ENCODE data around the gene TIE1. TPM values are rescaled to one million over a fixed set of nuclear protein-coding genes. Genes with fewer than 3 reads are reported as not detected.
A peak's percentile ranks its signal among the peaks of the same experiment; 100 is the strongest.

Gene TIE1
- total RNA-seq, 6 experiments from 2014 or later = 5.8 to 12.2 (median 8.0) TPM

- intact Hi-C loops (cut with DNase I) = no loop called here
- Histone ChIP-seq H3K4me1 (peaks cover 0 to 14% (median 6%) of the 10 kb centered on the region in 4 donors), H3K27ac (no peak overlapping the region), H3K9me3 (no peaks in the 10 kb centered on the region), H3K4me3 (no peak overlapping the region), H3K36me3 (peaks cover 0 to 34% (median 11%) of the 10 kb centered on the region in 4 donors), H3K27me3 (no peaks in the 10 kb centered on the region)
- ATAC-seq = no peak
- TF ChIP-seq POLR2A (IDR thresholded peaks at IDR 0.05) = no peak
- TF ChIP-seq, protein P1, sequence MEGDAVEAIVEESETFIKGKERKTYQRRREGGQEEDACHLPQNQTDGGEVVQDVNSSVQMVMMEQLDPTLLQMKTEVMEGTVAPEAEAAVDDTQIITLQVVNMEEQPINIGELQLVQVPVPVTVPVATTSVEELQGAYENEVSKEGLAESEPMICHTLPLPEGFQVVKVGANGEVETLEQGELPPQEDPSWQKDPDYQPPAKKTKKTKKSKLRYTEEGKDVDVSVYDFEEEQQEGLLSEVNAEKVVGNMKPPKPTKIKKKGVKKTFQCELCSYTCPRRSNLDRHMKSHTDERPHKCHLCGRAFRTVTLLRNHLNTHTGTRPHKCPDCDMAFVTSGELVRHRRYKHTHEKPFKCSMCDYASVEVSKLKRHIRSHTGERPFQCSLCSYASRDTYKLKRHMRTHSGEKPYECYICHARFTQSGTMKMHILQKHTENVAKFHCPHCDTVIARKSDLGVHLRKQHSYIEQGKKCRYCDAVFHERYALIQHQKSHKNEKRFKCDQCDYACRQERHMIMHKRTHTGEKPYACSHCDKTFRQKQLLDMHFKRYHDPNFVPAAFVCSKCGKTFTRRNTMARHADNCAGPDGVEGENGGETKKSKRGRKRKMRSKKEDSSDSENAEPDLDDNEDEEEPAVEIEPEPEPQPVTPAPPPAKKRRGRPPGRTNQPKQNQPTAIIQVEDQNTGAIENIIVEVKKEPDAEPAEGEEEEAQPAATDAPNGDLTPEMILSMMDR (IDR thresholded peaks at IDR 0.05) = no peak
- WGBS (ENCODE audit: insufficient coverage, low coverage, low lambda C conversion rate, missing lambda C conversion rate) = 45% methylated on average over 4 of the region's 9 CpGs
- no peak for DNase-seq
These were observed 62.6 kb downstream of the TIE1 start for GRCh38 chr1:43363283-43363934.

DNA sequence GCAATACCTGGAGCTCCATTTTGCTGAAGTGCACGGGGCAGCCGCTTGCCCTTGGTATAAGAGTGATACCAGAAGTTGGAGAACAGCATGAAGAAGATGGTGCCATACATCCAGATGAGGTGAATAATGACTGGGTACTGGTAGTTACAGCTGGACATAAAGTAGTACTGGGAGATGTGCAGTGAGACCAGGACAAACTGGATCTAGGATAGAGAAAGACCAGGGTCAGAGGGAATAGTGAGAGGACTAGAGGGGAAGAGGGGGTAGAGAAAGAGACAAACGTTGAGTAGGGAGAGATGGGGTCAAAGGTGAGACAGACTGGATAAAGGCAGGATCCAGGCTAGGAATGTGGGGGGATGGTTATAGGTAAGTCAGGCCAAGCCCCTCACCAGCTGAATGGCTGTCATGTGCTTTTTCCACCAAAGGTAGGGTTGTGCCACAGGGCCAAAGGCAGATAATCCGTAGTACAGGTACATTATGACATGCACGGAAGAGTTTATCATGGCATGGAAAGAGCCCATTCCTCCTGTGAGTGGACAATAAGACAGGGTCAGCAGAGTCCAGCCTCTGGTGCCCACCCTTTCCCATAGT lies 63.2 kb downstream of the TIE1 start:
- intact Hi-C loops (cut with DNase I) = no loop called here
- no peak for TF ChIP-seq POLR2A (IDR thresholded peaks at IDR 0.05)
- TF ChIP-seq, protein P1 (IDR thresholded peaks at IDR 0.05) = no peak
- 69% methylated on average over 3 of the region's 5 CpGs for WGBS (ENCODE audit: insufficient coverage, low coverage, low lambda C conversion rate, missing lambda C conversion rate)
- Histone ChIP-seq H3K36me3 (peaks cover 0 to 34% (median 11%) of the 10 kb centered on the region in 4 donors), H3K4me3 (no peak overlapping the region), H3K27me3 (no peaks in the 10 kb centered on the region), H3K9me3 (no peaks in the 10 kb centered on the region), H3K27ac (no peak overlapping the region), H3K4me1 (peaks cover 0 to 18% (median 8%) of the 10 kb centered on the region in 4 donors)
- no peak for DNase-seq
- no peak for ATAC-seq

GRCh38 chr1:43365678-43366077 lies 64.9 kb downstream of the TIE1 start:
- Histone ChIP-seq H3K36me3 (peaks cover 0 to 34% (median 11%) of the 10 kb centered on the region in 4 donors), H3K9me3 (no peaks in the 10 kb centered on the region), H3K4me1 (peaks cover 0 to 16% (median 7%) of the 10 kb centered on the region in 4 donors), H3K27ac (no peak overlapping the region), H3K4me3 (no peak overlapping the region), H3K27me3 (no peaks in the 10 kb centered on the region)
- ATAC-seq = no peak
- WGBS (ENCODE audit: insufficient coverage, low coverage, low lambda C conversion rate, missing lambda C conversion rate) = 87% methylated on average over 2 of the region's 2 CpGs
- DNase-seq = no peak
- intact Hi-C loops (cut with DNase I) = no loop called here
- TF ChIP-seq, protein P1 (IDR thresholded peaks at IDR 0.05) = no peak
- no peak for TF ChIP-seq POLR2A (IDR thresholded peaks at IDR 0.05)

DNA sequence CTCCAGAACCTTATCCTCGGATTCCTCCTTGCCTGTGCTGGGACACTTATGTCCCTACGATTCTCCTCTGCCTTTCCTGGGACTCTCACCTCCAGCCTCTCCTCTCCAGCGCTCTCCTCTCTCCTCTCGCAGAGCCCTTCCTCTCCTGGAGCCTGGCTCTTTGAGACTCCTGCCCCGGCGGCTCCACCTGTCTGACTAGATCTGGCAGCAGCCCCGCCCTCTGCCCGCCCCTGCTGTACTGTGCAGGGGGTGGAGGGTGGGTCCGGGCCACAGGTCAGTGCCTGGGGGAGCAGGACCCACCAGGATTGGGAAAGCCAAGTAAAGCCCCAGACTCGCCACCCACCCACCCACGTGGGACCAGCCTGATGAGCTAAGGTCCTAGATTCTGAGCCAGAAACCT lies 65.4 kb downstream of the TIE1 start:
- TF ChIP-seq POLR2A (IDR thresholded peaks at IDR 0.05) = no peak
- TF ChIP-seq, protein P1 (IDR thresholded peaks at IDR 0.05) = no peak
- no peaks in the 10 kb centered on the region for H3K27me3 ChIP-seq
- H3K36me3 ChIP-seq = peaks cover 0 to 34% (median 11%) of the 10 kb centered on the region in 4 donors
- H3K4me3 ChIP-seq = no peak overlapping the region
- WGBS (ENCODE audit: insufficient coverage, low coverage, low lambda C conversion rate, missing lambda C conversion rate) = 83% methylated on average over 8 of the region's 11 CpGs
- peaks cover 0 to 16% (median 7%) of the 10 kb centered on the region in 4 donors for H3K4me1 ChIP-seq
- H3K9me3 ChIP-seq = no peaks in the 10 kb centered on the region
- intact Hi-C loops (cut with DNase I) = no loop called here
- DNase-seq = peak in 1 of 3 donors; percentile 45
- peak overlapping the region in 1 of 3 donors; percentile 90 for H3K27ac ChIP-seq
- ATAC-seq = no peak

Data from right lobe of liver (tissue), 6 donors.